HUES48 (cell line): ENCODE data around the gene DNAJC6.

Experiments used
- H3K27ac ChIP-seq: one replicate; pipeline ENCODE4 v1.7.0; 2013; ENCODE audit warnings: low read depth, low read length, inconsistent platforms
- H3K27me3 ChIP-seq: 2 replicates; pipeline ENCODE4 v1.6.1; 2013; ENCODE audit warnings: mild to moderate bottlenecking, low read length; ENCODE audit not compliant: control insufficient read depth, insufficient read depth
- H3K36me3 ChIP-seq: 2 replicates; pipeline ENCODE4 v1.6.1; 2013; ENCODE audit warnings: low read length; ENCODE audit not compliant: control insufficient read depth, insufficient read depth
- H3K4me1 ChIP-seq: 2 replicates; pipeline ENCODE4 v1.6.1; 2013; ENCODE audit warnings: mild to moderate bottlenecking, low read length; ENCODE audit not compliant: control insufficient read depth, insufficient read depth
- H3K4me3 ChIP-seq: 2 replicates; pipeline ENCODE4 v1.5.1; 2013; ENCODE audit warnings: mild to moderate bottlenecking, low read depth, low read length
- H3K9ac ChIP-seq: 2 replicates; pipeline ENCODE4 v1.6.1; 2013; ENCODE audit warnings: mild to moderate bottlenecking, low read depth, low read length, moderate library complexity
- H3K9me3 ChIP-seq: 2 replicates; pipeline ENCODE4 v1.6.1; 2013; ENCODE audit warnings: low read length; ENCODE audit not compliant: control insufficient read depth, insufficient read depth

Gene DNAJC6

DNA sequence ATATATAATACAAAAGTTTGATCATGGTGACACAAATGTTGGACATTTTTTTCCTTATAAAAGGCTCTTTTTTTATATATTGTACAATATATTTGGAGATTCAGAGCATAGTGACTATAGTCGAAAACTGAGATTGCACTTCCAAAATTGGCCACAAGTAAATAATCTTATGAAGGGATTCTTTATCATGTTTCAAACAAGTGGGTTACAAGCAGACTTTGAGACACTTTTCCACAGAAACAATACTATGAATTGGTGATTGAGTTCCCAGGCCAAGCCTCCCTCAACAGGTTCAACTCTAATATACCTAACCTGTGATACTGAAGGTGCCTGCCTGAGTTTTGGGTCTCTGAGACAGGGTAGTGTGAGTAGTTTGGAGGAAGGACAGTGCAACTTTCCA, 124.9 kb downstream of the DNAJC6 start:
- H3K4me3 ChIP-seq, result no peak overlapping the region
- H3K36me3 ChIP-seq, result peaks cover 21% of the 10 kb centered on the region
- H3K27ac ChIP-seq, result no peak overlapping the region
- no peaks in the 10 kb centered on the region for H3K27me3 ChIP-seq
- peaks cover 21% of the 10 kb centered on the region for H3K4me1 ChIP-seq
- H3K9ac ChIP-seq, result no peak overlapping the region
- H3K9me3 ChIP-seq, result no peaks in the 10 kb centered on the region

DNA sequence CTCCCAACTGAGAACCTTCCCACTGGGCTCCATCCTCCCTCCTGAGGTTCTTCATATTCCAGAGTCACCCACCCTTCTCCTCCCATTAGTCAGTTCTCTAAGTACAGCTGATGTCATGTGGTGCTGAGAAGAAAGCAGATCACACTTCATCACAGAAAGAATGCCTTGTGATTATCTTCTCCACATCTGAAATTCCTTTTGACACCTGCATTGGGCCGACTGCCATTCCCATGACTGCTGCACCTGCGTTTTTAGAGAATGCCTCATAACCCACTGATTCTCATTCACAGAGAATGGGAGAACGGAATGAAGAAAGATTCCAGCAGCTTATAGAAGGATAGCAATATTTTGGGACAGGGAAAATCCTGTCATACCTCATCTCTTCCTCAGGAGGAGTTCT, 125.4 kb downstream of the DNAJC6 start:
- Histone ChIP-seq H3K4me3 (no peak overlapping the region), H3K27me3 (no peaks in the 10 kb centered on the region), H3K4me1 (peaks cover 21% of the 10 kb centered on the region), H3K9me3 (no peaks in the 10 kb centered on the region), H3K9ac (no peak overlapping the region), H3K27ac (no peak overlapping the region), H3K36me3 (peaks cover 18% of the 10 kb centered on the region)

DNA sequence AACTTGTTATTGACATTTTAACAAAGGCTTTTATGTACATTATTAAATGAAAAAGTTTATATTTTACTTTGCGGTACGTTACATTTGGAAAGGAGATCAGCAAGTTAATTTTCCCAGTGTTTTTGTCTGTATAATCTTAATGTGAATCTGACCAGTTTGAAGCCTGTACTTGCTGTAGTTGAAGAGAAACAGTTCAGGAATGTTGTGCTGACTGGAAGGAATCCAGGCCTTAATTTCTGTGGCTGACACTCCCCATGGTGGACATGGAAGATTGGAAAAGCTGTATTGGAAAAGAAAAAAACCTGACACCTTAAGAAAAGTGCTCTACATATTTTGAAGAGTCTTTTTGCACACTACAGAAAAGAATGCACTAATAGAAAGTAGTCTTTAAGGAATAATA, 126.6 kb downstream of the DNAJC6 start:
- Histone ChIP-seq H3K9ac (no peak overlapping the region), H3K27ac (no peak overlapping the region), H3K27me3 (no peaks in the 10 kb centered on the region), H3K36me3 (peaks cover 6% of the 10 kb centered on the region), H3K9me3 (no peaks in the 10 kb centered on the region), H3K4me3 (no peak overlapping the region), H3K4me1 (peaks cover 23% of the 10 kb centered on the region)

DNA sequence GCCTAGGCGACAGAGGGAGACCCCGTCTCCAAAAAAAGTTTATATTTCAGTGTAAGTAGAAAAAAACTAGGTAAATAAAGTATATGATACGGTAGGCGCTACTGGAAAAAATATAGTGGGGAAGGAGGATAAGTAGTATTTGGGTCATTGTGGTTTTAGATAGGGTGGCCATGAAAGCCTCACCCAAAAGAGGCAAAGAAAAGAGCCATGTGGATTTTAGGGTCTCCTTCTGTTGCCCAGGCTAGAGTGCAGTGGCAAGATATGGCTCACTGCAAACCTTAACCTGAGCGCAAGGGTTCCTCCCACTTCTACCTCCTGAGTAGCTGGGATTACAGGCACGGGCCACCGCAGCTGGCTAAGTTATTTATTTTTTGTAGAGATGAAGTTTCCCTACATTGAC, 128.3 kb downstream of the DNAJC6 start:
- H3K27ac ChIP-seq, result no peak overlapping the region
- H3K9ac ChIP-seq, result no peak overlapping the region
- H3K27me3 ChIP-seq, result no peaks in the 10 kb centered on the region
- peaks cover 18% of the 10 kb centered on the region for H3K4me1 ChIP-seq
- H3K4me3 ChIP-seq, result no peak overlapping the region
- 0 out of 2 replicates have a peak, but pooled peaks cover under 1% of the 10 kb centered on the region for H3K9me3 ChIP-seq
- no peaks in the 10 kb centered on the region; the same call in 1 of the 2 replicates for H3K36me3 ChIP-seq

DNA sequence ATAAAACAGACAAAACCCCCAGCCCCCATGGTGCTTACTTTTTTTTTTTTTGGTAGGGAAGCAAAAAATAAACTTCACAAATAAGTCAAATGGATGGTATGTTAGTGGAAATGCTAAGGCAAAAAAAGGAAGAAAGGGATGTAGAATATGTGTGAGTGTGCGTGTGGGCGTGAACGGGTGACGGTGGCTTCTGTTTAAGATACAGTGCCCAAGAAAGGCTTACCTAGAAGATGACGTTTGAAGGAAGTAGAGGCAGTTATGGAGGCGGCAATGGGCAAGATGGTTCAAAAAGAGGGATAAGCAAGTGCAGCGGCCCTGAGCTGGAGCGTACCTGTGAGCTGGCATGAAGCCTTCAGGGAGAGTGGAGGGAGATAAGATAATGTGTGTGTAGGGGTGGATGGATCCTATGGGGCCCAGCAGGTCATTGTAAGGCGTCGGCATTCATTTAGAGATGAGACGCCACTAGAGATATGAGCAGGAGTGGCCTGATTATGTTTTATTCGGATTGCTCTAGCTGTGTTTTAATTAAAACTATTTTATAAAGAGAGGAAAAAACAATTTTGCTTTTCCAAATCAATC, 131.1 kb downstream of the DNAJC6 start:
- Histone ChIP-seq H3K27ac (no peak overlapping the region), H3K27me3 (no peaks in the 10 kb centered on the region), H3K4me3 (no peak overlapping the region), H3K4me1 (peaks cover 23% of the 10 kb centered on the region), H3K9ac (no peak overlapping the region), H3K9me3 (0 out of 2 replicates have a peak, but pooled peaks cover 3% of the 10 kb centered on the region), H3K36me3 (no peaks in the 10 kb centered on the region; the same call in 1 of the 2 replicates)

DNA sequence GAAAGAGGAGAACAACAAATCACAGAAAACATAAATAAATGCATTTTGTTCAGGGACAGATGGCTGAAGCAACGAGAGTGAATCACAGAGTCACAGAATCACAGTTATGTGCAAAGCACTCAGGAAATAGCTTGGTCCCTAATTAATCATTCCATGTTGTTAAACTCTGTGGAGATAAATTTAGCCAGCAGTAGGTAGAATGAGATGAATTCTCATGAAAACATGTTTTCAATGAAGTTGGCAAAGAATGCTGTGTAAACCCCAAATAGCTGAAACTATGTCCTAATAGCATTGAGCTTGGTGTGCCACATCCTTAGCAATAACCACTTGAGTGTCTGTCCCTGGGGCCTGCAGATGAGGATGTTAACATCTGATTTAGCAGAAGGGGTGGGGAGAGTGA, 131.6 kb downstream of the DNAJC6 start:
- Histone ChIP-seq H3K4me1 (peaks cover 24% of the 10 kb centered on the region), H3K9me3 (0 out of 2 replicates have a peak, but pooled peaks cover 3% of the 10 kb centered on the region), H3K27ac (no peak overlapping the region), H3K4me3 (no peak overlapping the region), H3K36me3 (no peaks in the 10 kb centered on the region; the same call in 1 of the 2 replicates), H3K9ac (no peak overlapping the region), H3K27me3 (no peaks in the 10 kb centered on the region)

DNA sequence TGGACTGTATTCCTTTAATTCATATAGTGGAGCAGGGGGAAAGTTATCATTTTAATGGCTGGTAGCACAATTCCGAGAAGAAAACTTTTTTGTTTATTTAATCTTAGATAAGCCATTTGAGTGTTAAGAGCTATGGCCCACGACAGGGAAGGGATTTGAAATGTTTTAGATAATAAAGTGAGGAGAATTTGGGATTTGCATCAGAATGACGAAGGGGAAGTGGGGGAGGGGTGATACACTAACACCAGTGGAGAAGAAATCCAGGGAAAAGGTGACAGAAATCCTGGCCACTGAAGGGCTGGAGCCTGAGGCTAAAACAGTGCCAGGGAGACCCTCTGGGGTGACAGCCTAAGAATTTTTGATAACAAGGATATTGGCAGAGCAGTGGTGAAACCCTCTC, 132.1 kb downstream of the DNAJC6 start:
- Histone ChIP-seq H3K4me3 (no peak overlapping the region), H3K27me3 (no peaks in the 10 kb centered on the region), H3K27ac (no peak overlapping the region)

DNA sequence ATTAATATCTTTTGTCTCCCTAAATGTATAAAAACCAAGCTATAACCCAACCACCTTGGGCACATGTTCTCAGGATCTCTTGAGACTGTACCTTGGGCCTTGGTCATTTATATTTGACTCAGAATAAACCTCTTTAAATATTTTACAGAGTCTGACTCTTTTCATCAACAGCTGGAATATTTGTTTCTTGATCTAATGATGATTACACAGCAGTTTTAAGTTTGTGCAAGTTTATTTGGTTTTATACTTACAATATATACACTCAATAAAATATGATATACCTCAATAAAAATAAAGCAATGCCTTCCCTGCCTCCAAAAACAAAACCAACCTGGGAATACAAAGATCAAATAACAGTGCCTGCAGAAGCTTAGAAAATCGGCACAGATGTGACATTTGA, 133.1 kb downstream of the DNAJC6 start:
- no peak overlapping the region for H3K27ac ChIP-seq
- 0 out of 2 replicates have a peak, but pooled peaks cover 3% of the 10 kb centered on the region for H3K9me3 ChIP-seq
- H3K4me1 ChIP-seq, result peaks cover 24% of the 10 kb centered on the region
- H3K4me3 ChIP-seq, result no peak overlapping the region
- no peaks in the 10 kb centered on the region for H3K36me3 ChIP-seq
- H3K9ac ChIP-seq, result no peak overlapping the region
- no peaks in the 10 kb centered on the region for H3K27me3 ChIP-seq

More for the DNA sequence above, 132.1 kb downstream of the DNAJC6 start:
- no peaks in the 10 kb centered on the region for H3K36me3 ChIP-seq
- H3K9ac ChIP-seq, result no peak overlapping the region
- peaks cover 24% of the 10 kb centered on the region for H3K4me1 ChIP-seq
- 0 out of 2 replicates have a peak, but pooled peaks cover 3% of the 10 kb centered on the region for H3K9me3 ChIP-seq

DNA sequence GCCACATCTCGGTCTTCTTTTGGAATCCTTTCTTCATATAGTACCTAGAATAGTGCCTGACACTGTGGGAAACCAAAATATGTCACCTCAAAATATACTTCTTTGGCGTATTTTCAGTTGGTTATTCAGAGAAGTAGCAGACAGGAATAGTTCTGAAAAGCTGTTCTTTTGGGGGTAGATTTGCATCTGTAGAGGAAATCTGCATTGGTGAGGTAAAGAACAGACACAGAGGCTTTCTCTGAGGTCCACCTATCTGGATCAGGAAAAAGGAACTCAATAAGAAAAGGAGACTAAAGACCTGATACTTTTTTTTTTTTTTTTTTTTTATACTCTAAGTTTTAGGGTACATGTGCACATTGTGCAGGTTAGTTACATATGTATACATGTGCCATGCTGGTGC, 134.3 kb downstream of the DNAJC6 start:
- no peak overlapping the region for H3K4me3 ChIP-seq
- H3K36me3 ChIP-seq, result no peaks in the 10 kb centered on the region
- 0 out of 2 replicates have a peak, but pooled peaks cover 3% of the 10 kb centered on the region for H3K9me3 ChIP-seq
- no peaks in the 10 kb centered on the region for H3K27me3 ChIP-seq
- no peak overlapping the region for H3K27ac ChIP-seq
- peaks cover 24% of the 10 kb centered on the region for H3K4me1 ChIP-seq
- H3K9ac ChIP-seq, result no peak overlapping the region

DNA sequence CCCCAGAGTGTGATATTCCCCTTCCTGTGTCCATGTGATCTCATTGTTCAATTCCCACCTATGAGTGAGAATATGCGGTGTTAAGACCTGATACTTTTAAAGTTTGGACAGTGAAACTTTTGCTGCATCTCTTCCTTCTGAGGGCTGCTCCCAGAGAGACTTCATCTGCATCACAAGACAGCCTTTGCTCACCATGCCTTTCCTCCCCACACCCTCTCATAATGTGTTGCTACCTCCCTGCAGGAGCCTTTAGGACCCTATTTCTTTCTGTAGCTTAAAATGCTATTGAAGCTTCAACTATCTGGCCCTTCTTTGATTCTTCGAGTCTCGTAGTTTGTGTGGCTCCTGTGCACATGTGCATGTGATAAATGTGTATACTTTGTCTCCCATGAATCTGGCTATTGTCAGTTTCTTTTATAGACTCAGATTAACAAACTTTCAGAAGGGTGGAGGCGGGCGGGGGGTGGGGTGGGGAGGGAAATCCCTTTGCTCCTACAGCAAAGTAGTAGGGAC, 134.8 kb downstream of the DNAJC6 start:
- no peak overlapping the region for H3K9ac ChIP-seq
- H3K9me3 ChIP-seq, result 0 out of 2 replicates have a peak, but pooled peaks cover 3% of the 10 kb centered on the region
- peak overlapping the region; percentile 57 for H3K27ac ChIP-seq
- peaks cover 24% of the 10 kb centered on the region for H3K4me1 ChIP-seq
- H3K4me3 ChIP-seq, result 0 out of 2 replicates have a peak overlapping the region, but pooled peaks have one; percentile 23
- H3K36me3 ChIP-seq, result no peaks in the 10 kb centered on the region
- H3K27me3 ChIP-seq, result no peaks in the 10 kb centered on the region

DNA sequence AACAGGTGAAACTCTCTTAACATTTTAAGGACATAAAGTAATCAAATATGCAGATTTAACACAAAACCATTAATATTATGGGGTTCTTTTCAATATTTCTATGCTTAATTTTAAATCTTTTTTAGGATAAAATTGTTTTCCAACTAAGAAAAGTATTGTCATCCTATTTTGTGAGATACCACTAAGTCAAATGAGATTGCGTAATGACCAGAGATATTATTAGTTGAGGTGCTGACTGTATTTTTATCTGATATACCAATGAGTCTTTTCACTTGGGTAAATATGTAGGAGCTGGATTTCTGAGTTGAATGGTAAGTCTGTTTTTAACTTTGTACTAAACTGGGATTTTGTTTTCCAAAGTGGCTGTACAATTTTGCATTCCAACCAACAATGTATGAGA, 136.5 kb downstream of the DNAJC6 start:
- 0 out of 2 replicates have a peak, but pooled peaks cover 3% of the 10 kb centered on the region for H3K9me3 ChIP-seq
- no peak overlapping the region for H3K27ac ChIP-seq
- no peak overlapping the region for H3K9ac ChIP-seq
- no peak overlapping the region for H3K4me3 ChIP-seq
- no peaks in the 10 kb centered on the region for H3K27me3 ChIP-seq
- H3K36me3 ChIP-seq, result no peaks in the 10 kb centered on the region
- peaks cover 23% of the 10 kb centered on the region for H3K4me1 ChIP-seq
